Small intestine (tissue), 7 donors: ENCODE measurements around the gene RTF1. TPM values are rescaled to one million over a fixed set of nuclear protein-coding genes. Genes with fewer than 3 reads are reported as not detected.
"Not testable (repeated sequence)": the region's sequence is repeated elsewhere in the genome, so short reads cannot be mapped to it uniquely, and the experiment has no call there.

ENCODE experiments used
- DNase-seq, 2 donors: peaks; one replicate each; pipeline versions ENCODE4 v3.0.0 to v3.0.0-alpha.2; 2013
- FAIRE-seq: peaks from 2 replicates; lab custom pipeline; 2012; peaks lifted over from hg19 to GRCh38; lab: Jason Lieb, UNC
- H3K27ac ChIP-seq, 3 donors: one replicate each; pipeline ENCODE4 v1.5.1; 2013; ENCODE audit warnings: low read length in 2 of 3, mild to moderate bottlenecking in 2 of 3, control low read depth in 1 of 3, inconsistent platforms in 1 of 3, low read depth in 1 of 3, moderate library complexity in 1 of 3
- H3K27me3 ChIP-seq, 3 donors: one replicate each; pipeline ENCODE4 v1.6.1; 2013; ENCODE audit warnings: low read length in 3 of 3, inconsistent platforms in 1 of 3; ENCODE audit not compliant: control insufficient read depth in 3 of 3, insufficient read depth in 3 of 3
- H3K36me3 ChIP-seq, 3 donors: one replicate each; pipeline ENCODE4 v1.6.1; 2013; ENCODE audit warnings: low read length in 3 of 3, inconsistent platforms in 1 of 3, low read depth in 1 of 3, mild to moderate bottlenecking in 1 of 3, moderate library complexity in 1 of 3; ENCODE audit not compliant: control insufficient read depth in 3 of 3, insufficient read depth in 2 of 3
- H3K4me1 ChIP-seq, 3 donors: one replicate each; pipeline ENCODE4 v1.6.1; 2013; ENCODE audit warnings: low read length in 2 of 3, inconsistent platforms in 1 of 3, low read depth in 1 of 3, mild to moderate bottlenecking in 1 of 3, moderate library complexity in 1 of 3; ENCODE audit not compliant: control insufficient read depth in 3 of 3, insufficient read depth in 2 of 3
- H3K4me3 ChIP-seq, 3 donors: one replicate each; pipeline ENCODE4 v1.5.1; 2013; ENCODE audit warnings: low read length in 3 of 3, control low read depth in 1 of 3, inconsistent platforms in 1 of 3, low read depth in 1 of 3, mild to moderate bottlenecking in 1 of 3, moderate library complexity in 1 of 3
- H3K9me3 ChIP-seq, 2 donors: one replicate each; pipeline ENCODE4 v1.6.1; 2013; ENCODE audit warnings: low read depth in 1 of 2, low read length in 1 of 2; ENCODE audit not compliant: control insufficient read depth in 2 of 2, insufficient read depth in 1 of 2
- WGBS, 3 donors: extraction: QIAGEN DNeasy Blood & Tissue Kit; methylation state at CpG; one replicate each; pipeline ENCODE4 v1.1.7; 2013; 5-methylcytosine and 5-hydroxymethylcytosine counted together
- polyA plus RNA-seq, 4 donors: library from polyadenylated mRNA; stranded (reverse) in 3 of 4; unstranded in 1 of 4; fragments of 200-250 nt in 3 of 4; fragments of 120-200 nt in 1 of 4; gene quantifications; one replicate each; pipeline versions ENCODE4 v1.2.1 to v1.2.3, GENCODE V29; 2013
- donor health status: healthy with polysubstance abuse.
- donor health status: control.
- donor health status: control.
- donor health status: Bipolar disorder and iron deficiency.
- donor health status: healthy.

Gene RTF1
- polyA plus RNA-seq, 4 donors, result 18.0 to 38.4 (median 25.0) TPM

GRCh38 chr15:41443275-41443674, 26.4 kb downstream of the RTF1 start:
- Histone ChIP-seq H3K9me3 (no peaks in the 10 kb centered on the region), H3K27ac (no peak overlapping the region), H3K27me3 (no peaks in the 10 kb centered on the region), H3K36me3 (peaks cover 0 to 34% (median 3%) of the 10 kb centered on the region in 3 donors), H3K4me3 (no peak overlapping the region), H3K4me1 (no peaks in the 10 kb centered on the region)
- 46 to 79% (median 57%) methylated on average over 2 of the region's 2 CpGs for WGBS, 3 donors
- DNase-seq (no peak), FAIRE-seq (no peak)

GRCh38 chr15:41445399-41445798, 28.5 kb downstream of the RTF1 start:
- no peak for FAIRE-seq
- H3K4me3 ChIP-seq, result no peak overlapping the region
- H3K9me3 ChIP-seq, result no peaks in the 10 kb centered on the region
- H3K4me1 ChIP-seq, result no peaks in the 10 kb centered on the region
- no peak overlapping the region for H3K27ac ChIP-seq
- no peak for DNase-seq
- no peaks in the 10 kb centered on the region for H3K27me3 ChIP-seq
- H3K36me3 ChIP-seq, result peaks cover 0 to 24% (median 2%) of the 10 kb centered on the region in 3 donors

- WGBS, 3 donors, result 68 to 83% (median 75%) methylated on average over 4 of the region's 4 CpGs
- no peaks in the 10 kb centered on the region for H3K27me3 ChIP-seq
- peaks cover 7 to 50% (median 9%) of the 10 kb centered on the region in 3 donors for H3K36me3 ChIP-seq
- no peak for FAIRE-seq
- H3K4me1 ChIP-seq, result no peaks in the 10 kb centered on the region
- no peak for DNase-seq
- H3K27ac ChIP-seq, result no peak overlapping the region
- no peak overlapping the region for H3K4me3 ChIP-seq
- no peaks in the 10 kb centered on the region for H3K9me3 ChIP-seq
Observed at GRCh38 chr15:41462084-41462795, 45.3 kb downstream of the RTF1 start.

GRCh38 chr15:41464889-41465580, 48.1 kb downstream of the RTF1 start:
- H3K27ac ChIP-seq, result no peak overlapping the region
- WGBS, 3 donors, result 89 to 92% (median 91%) methylated on average over 9 of the region's 9 CpGs
- FAIRE-seq (no peak), DNase-seq (no peak)
- H3K36me3 ChIP-seq, result peaks cover 4 to 54% (median 6%) of the 10 kb centered on the region in 3 donors
- no peak overlapping the region for H3K4me3 ChIP-seq
- no peaks in the 10 kb centered on the region for H3K4me1 ChIP-seq
- H3K9me3 ChIP-seq, result no peaks in the 10 kb centered on the region
- no peaks in the 10 kb centered on the region for H3K27me3 ChIP-seq

GRCh38 chr15:41465822-41466421, 49.0 kb downstream of the RTF1 start:
- WGBS, 3 donors, result 71 to 79% (median 77%) methylated on average over 8 of the region's 8 CpGs
- H3K4me3 ChIP-seq, result no peak overlapping the region
- H3K27ac ChIP-seq, result no peak overlapping the region
- peaks cover 6 to 54% (median 11%) of the 10 kb centered on the region in 3 donors for H3K36me3 ChIP-seq
- no peaks in the 10 kb centered on the region for H3K9me3 ChIP-seq
- FAIRE-seq (no peak), DNase-seq (peak; percentile 69 to 76)
- H3K4me1 ChIP-seq, result no peaks in the 10 kb centered on the region
- H3K27me3 ChIP-seq, result no peaks in the 10 kb centered on the region

- FAIRE-seq (no peak), DNase-seq (no peak)
- Histone ChIP-seq H3K4me3 (no peak overlapping the region), H3K9me3 (no peaks in the 10 kb centered on the region), H3K4me1 (no peaks in the 10 kb centered on the region), H3K36me3 (peaks cover 6 to 51% (median 16%) of the 10 kb centered on the region in 3 donors), H3K27ac (no peak overlapping the region), H3K27me3 (no peaks in the 10 kb centered on the region)
- 69 to 81% (median 75%) methylated on average over 3 of the region's 3 CpGs for WGBS, 3 donors
Observed at GRCh38 chr15:41466711-41467110, 49.8 kb downstream of the RTF1 start.

GRCh38 chr15:41469644-41470043, 52.7 kb downstream of the RTF1 start:
- not testable (repeated sequence) for H3K9me3 ChIP-seq, H3K4me1 ChIP-seq, H3K4me3 ChIP-seq, DNase-seq, FAIRE-seq, H3K27me3 ChIP-seq, H3K27ac ChIP-seq
- peaks cover 6 to 63% (median 17%) of the 10 kb centered on the region in 3 donors for H3K36me3 ChIP-seq
- WGBS, 3 donors, result 94 to 99% (median 98%) methylated on average over 6 of the region's 6 CpGs

- DNase-seq, result peak in 1 of 2 donors; percentile 93
- FAIRE-seq, result no peak
- Histone ChIP-seq H3K27me3 (no peaks in the 10 kb centered on the region), H3K4me1 (no peaks in the 10 kb centered on the region), H3K27ac (no peak overlapping the region), H3K36me3 (peaks cover 19 to 74% (median 26%) of the 10 kb centered on the region in 3 donors), H3K4me3 (no peak overlapping the region), H3K9me3 (no peaks in the 10 kb centered on the region)
- 47 to 78% (median 65%) methylated on average over 11 of the region's 11 CpGs for WGBS, 3 donors
Observed at GRCh38 chr15:41473418-41473817, 56.5 kb downstream of the RTF1 start.
